NOMO-1 treated with dmso at 0.1 percent for 144 hours (cell line): Measurements from ENCODE around the gene PRRC2C.

Experiments used
- DNase-seq: peaks from one replicate; lab custom pipeline; 2025; ENCODE audit not compliant: unreplicated experiment; lab: John Stamatoyannopoulos, UW

PRRC2C gene

GRCh38 chr1:171628225-171628624 lies 142.9 kb downstream of the PRRC2C start:
- DNase-seq: no peak

DNA sequence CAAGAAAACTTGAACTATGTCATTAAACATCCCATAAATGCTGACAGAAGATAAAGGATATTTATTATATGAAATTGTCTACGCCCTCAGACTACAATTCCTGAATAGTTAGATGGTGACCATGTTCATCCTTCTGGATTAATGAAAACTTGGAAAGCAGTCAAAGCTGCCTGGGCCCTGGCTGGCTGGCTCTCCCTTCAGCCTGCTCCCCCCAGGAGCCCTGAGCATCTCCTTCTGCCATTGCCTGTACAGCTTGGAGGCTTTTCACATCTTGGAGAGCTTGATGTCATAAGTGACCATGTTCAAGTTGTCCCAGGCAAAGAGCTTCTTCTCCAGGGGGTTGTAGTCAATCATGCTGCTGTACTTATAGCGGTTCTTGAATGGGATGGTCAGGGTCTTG lies 150.3 kb downstream of the PRRC2C start:
- DNase-seq: no peak

DNA sequence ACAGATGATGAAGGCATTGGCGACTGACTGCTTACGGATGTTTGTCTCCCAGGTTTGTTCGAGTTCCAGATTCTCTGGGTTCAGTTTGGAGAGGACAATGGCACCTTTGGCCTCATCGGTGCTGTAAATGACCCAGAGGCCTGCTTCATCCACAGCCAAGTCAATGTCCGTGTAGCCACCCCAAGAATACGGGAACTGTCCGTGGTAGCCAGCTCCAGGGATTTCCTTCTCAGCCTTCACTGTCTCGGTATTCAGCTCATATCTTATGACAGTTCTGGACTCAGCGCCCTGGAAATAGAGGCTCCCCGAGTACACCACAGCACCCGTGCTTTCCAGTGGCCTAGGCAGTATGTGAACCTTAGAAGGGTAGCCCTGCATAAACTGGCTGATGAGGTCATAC lies 150.8 kb downstream of the PRRC2C start:
- DNase-seq: no peak

DNA sequence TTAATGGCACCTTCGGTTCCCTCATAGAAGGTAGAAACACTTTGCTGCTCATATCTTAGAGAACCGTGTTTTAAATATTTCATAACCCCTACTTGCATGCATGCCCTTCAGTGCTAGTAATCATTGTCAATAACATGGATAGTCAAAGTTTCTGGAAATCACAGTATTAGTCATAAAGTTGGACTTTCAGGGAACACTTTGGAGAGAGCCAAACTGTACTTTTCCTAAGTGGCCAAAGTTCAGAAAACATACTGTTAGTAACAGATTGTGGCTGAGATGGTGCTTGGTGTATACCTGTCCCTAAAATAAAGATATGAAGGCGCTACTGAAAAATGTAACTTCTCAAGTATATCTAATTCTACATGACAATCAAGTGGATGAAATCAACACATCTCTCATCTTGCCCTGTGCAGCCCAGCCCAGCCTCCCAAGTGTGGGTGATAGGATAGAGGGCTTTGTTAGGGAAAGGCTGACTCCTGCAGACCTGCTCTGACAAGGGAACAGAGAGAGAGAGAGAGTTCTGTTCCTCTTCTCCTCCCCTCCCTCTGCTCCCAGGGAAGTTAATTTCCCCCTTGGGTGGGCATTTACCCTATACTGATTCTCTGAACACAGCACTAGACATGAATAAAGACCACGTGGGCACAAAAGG lies 152.7 kb downstream of the PRRC2C start:
- no peak for DNase-seq

GRCh38 chr1:171640225-171640624 lies 154.9 kb downstream of the PRRC2C start:
- DNase-seq: no peak

DNA sequence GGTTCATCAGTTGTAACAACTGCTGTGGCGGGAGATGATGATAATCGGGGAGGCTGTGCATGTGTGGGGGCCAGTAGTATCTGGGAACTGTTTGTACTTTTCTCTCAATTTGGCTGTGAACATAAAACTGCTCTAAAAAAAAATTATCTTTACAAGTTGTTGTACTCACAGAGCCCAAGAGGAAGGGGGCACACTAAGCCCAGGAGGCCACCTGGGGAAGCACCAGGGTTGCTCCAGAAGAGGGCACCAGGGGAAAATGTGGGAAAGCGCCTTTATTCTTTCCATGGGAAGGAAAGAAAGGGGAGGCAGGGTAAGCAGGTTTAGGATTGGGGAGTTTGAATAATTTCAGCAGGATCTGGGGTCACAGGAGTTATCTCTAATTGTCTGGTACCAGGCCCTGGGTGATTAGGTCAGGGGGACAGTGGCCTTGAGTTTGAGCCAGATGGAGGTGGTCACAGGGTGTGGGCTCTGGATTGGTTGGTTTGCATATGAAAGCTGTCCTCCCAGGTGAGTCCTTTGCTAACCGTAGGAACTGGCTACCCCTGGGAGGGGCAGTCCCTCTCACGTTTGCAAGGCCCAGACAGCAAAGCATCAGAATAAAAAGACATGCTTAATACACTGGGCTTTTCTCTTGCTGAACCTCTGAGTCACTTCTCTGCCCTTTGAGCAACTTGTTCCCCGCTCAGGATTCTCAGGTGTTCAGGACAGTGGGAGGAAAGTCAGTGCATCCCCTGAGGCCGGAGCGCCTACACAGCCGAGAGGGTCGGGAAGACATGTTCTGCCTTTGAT lies 155.9 kb downstream of the PRRC2C start:
- no peak for DNase-seq

DNA sequence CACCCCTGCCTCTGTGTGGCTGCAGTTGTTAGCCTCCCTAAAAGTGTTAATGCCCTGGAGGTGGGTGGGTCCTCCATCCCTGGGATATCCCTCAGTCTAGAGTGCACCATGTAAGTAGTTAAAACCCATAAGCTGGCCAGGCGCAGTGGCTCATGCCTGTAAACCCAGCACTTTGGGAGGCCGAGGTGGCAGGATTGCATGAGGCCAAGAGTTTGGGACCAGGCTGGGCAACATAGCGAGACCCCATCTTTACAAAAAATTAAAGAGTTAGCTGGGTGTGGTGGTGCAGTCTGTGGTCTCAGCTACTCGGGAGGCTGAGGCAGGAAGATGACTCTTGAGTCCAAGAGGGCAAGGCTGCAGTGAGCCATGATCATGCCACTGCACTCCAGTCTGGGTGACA lies 156.9 kb downstream of the PRRC2C start:
- no peak for DNase-seq
